GM03348 (cell line): ENCODE results near the gene NPAS4.
A peak's percentile ranks its signal among the peaks of the same experiment; 100 is the strongest.
"Not testable (repeated sequence)": the region's sequence is repeated elsewhere in the genome, so short reads cannot be mapped to it uniquely, and the experiment has no call there.

Source experiments
- DNase-seq: peaks from one replicate; pipeline ENCODE4 v3.0.0; 2012; ENCODE audit warnings: low spot score

The NPAS4 gene

GRCh38 chr11:66457826-66458225 is 37.0 kb downstream of the NPAS4 start:
- DNase-seq = no peak

DNA sequence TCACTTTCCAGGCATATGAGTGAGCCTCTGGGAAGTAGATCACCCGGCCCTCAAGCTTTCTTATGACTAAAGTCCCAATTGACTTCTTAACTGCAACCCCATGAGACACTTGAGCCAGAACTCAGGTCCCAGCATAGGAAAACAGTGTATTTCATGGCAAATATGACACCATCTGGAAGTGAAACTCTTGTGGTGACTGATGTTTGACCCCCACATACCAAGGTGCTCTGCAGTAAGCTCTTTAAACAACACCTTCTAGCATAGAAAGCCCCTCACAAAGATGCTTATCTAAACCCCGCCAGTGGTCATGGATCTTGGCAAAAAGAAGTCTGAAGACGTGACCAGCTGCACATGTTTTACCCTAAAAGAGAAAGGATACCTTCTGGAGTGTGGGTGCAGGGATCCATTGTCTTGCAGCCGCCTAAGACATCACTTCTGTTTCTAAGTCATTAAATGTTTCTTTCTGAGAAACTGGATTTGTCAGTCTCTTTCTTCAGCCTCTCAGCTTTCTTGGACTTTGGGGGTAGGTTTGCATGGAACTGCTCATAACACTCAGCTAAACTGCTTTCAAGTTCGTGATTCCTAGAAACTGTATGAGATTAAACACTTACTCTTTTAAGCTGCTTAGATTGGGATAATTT is 38.4 kb downstream of the NPAS4 start:
- DNase-seq = no peak

GRCh38 chr11:66462010-66462409 is 41.2 kb downstream of the NPAS4 start:
- no peak for DNase-seq

DNA sequence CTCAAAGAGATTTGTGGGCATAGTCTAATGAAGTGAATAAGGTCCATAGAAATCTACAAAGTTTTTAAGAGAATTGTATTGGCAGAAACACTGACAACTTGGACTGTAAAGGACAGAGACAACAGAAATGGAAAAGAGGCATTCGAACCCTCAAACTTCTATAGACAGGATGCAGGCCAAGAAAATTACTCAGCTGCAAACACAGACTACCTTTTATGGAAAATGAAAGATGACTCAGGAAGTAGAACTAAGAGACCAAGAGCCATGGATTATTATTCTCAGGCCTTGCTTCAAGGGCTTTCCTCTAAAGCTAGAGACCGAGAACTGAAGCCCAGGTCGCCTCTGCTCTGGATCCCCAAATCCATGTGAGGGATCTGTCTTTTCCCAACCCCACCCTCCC is 42.1 kb downstream of the NPAS4 start:
- DNase-seq = no peak

DNA sequence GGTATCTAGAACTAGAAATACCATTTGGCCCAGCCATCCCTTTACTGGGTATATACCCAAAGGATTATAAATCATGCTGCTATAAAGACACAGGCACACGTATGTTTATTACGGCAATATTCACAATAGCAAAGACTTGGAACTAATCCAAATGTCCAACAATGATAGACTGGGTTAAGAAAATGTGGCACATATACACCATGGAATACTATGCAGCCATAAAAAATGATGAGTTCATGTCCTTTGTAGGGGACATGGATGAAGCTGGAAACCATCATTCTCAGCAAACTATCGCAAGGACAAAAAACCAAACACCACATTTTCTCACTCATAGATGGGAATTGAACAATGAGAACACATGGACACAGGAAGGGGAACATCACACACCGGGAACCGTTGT is 43.3 kb downstream of the NPAS4 start:
- not testable (repeated sequence) for DNase-seq

- no peak for DNase-seq
Measured at GRCh38 chr11:66464916-66465315, 44.1 kb downstream of the NPAS4 start.

GRCh38 chr11:66465373-66466224 is 44.8 kb downstream of the NPAS4 start:
- no peak for DNase-seq

DNA sequence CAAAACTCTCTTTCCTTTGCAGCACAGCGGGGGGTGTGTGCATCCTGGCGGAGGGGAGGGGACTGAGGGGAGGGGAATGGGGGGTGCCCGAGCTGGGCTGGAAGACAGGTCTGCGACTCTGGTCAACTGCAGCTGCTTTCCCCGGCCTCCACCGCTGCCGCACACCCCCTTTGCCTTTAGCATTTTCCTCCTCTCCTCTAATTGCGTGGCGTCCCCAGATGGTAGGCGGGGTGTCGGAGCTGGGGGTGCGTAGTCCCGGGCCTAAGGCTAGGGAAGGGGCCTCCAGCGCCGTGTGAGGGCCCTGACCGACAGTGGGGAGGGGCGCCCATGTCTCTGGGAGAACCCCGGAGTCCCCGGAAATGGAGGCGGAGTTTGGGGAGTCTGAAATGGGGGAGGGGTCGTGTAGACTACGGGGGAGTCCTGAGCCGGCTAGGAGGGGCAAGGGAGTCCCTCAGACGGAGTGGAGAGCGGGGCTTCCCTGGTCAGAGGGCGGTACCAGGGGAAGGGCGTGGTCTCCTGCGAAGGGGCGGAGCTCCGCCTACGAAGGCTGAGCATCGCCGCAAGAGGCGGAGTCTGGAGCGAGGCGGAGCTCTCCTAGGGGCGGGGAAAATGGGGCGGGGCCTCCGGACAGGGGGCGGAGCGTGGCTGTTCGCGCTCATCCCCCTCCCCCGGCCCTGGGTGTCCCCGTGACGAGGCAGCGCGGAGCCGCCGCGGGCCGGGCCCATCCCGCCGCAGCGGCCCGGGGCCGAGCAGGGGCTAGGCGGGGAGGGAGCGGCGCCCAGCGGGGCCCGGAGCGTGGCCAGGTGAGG is 45.6 kb downstream of the NPAS4 start, which contains the start of gene PELI3:
Gene PELI3, plus strand, starts transcription at position 681 of the 809 bp plus-strand sequence. CDS start 1,224 bp downstream, outside the sequence.
- peak; percentile 99 for DNase-seq

DNA sequence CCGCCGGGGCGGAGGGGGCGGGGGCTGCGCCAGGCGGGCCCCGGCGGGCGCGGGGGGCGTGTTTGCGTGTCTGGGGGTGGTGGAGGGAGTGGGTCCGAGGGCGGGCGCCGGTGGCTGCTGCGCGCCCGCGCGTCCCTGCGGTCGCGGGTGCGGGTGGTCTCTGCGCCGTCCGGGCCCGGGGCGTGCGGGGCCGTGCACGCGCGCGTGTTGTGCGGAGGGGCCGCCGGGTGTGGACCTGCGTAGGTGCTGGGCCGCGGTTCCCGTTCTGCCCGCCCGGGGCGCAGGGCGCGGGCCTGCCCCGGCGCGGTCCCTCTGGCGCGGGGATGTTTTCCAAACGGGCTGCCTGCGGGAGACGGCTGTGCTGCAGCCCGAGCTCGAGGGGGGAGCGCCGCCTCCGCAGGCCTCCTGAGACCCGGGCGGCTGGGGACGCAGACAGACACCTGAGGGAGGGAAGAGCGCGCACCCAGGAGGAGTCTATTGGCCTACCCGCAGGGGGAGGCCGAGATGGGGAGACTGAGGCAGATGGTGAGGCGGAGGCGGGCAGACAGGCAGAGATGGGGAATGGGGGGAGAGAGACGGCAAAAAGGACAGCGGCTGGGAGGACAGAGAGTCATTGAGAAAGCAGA is 46.3 kb downstream of the NPAS4 start:
- peak; percentile 79 for DNase-seq

DNA sequence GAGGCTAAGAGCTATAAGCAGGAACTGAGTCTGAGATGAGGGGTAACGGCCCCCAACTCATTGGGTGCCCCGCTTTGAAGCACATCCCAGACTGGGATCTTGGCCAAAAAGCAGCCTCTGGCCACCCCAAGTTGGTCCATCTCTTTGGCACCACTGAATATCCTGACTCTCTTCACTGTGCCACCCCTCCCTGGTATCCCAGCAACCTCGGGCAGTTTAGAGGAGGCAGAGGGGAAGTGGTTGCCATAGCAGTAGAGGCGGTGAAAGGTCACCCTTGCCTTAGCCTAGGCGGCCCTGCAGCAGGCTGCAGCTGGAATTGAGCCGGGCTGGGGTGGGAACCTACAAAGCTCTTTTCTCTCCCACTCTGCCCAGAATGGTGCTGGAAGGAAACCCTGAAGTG is 46.9 kb downstream of the NPAS4 start:
- no peak for DNase-seq

- no peak for DNase-seq
Measured at GRCh38 chr11:66468691-66469090, 47.9 kb downstream of the NPAS4 start.

GRCh38 chr11:66469441-66469840 is 48.6 kb downstream of the NPAS4 start:
- DNase-seq = no peak

DNA sequence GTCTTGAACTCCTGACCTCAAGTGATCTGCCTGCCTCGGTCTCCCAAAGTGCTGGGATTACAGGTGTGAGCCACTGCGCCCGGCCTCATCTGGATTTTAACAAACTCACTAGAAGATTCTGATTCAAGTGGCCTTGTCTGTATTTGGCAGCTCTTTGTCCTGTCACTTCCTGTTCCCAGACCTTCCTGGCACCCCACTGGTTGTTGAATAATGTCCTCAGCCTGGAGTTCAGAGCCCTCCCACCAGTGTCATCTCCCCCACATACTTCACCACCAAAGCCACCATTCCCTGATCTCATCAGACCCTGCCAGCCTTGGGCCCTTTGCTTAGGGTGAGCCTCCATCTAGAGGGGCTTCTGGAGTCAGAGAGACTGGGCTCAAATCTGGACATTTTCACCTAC is 49.2 kb downstream of the NPAS4 start:
- DNase-seq = no peak

DNA sequence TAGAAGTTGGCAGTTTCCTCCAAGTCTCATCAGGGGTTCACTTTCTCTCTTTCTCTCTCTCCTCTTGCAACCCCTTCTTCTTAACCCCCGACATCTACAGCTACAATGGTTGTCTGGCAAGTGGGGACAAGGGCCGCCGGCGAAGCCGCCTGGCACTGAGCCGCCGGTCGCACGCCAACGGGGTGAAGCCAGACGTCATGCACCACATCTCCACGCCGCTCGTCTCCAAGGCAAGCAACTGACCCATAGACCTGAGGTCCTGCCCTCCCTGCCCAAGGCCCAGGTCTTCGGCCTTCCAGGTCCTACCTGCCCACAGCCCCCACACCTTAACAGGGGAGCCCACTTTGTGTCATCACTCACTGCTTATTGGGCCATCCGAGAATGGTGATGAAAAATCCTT is 50.3 kb downstream of the NPAS4 start:
- no peak for DNase-seq

DNA sequence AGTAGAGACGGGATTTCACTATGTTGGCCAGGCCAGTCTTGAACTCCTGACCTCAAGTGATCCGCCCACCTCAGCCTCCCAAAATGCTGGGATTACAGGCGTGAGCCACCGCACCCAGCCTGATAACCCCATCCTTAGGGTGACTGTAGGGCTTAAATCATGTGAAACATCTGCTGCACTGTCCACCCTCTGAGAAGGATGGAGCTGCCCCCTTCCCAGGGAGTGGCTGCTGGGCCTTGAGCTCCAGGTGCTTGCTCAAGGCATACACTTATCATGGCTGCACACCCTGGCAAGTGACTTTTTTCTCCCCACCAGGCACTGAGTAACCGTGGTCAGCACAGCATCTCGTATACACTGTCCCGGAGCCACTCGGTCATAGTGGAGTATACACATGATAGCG is 51.2 kb downstream of the NPAS4 start:
- no peak for DNase-seq

DNA sequence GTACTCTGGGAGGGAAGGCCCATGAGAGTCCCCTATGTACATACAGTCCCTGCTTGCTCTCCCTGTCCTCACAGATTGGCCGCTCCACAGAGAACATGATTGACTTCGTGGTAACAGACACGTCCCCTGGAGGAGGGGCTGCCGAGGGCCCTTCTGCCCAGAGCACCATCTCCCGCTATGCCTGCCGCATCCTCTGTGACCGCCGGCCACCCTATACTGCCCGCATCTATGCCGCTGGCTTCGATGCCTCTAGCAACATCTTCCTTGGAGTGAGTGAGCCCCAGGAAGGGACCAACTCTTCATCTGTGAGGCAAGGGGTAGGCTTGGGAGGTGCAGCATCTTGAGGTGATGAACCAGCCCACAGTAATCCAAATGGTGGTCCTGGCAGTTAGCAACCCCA is 52.3 kb downstream of the NPAS4 start:
- DNase-seq = no peak

DNA sequence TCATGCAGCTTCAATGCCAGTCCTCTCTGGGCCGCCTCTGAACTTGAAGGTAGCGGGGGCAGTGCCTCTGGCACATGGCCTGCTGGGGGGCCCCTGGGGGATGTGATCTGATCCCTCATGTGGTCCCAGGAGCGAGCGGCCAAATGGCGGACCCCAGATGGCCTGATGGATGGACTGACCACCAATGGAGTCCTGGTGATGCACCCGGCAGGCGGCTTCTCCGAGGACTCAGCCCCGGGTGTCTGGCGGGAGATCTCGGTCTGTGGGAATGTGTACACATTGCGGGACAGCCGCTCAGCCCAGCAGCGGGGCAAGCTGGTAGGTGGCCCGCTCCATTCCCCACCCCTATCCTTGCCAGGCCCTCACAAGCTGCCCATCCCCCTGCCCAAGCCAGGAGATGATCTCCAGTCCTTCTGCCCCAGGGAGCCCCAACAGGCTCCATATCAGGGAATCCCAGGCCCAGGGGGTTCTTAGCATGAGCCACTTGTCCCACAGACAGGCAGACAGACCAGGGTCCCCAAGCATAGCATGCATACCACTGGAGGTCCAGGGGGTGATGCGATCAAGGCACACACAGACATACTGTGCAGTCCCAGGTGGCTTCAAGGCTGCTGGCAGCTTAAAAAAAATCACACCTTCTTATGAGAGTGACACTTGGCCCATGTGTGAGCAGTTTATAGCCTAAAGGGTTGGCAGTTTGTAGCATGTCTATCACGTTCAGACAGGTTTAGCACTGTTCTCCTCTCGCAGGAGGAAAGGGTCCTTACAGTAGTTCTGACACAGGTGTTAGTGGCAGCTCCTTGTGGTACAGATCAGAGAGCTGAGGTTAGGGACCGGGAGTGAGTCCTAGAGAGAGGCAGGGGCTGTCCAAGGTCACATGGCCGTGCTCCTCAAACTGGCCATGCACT is 53.0 kb downstream of the NPAS4 start:
- no peak for DNase-seq

GRCh38 chr11:66475349-66476172 is 54.7 kb downstream of the NPAS4 start:
- no peak for DNase-seq
